Kidney (tissue), 22 donors: Measurements from ENCODE around the gene PARP8. TPM values are rescaled to one million over a fixed set of nuclear protein-coding genes. Genes with fewer than 3 reads are reported as not detected.
"Not testable (repeated sequence)": the region's sequence is repeated elsewhere in the genome, so short reads cannot be mapped to it uniquely, and the experiment has no call there.

Source experiments
- DNase-seq, 5 donors: peaks; one replicate each; pipeline ENCODE4 v3.0.0-alpha.2; 2013 to 2020
- FAIRE-seq: peaks from 2 replicates; lab custom pipeline; 2012; peaks lifted over from hg19 to GRCh38; lab: Jason Lieb, UNC
- H3K27ac ChIP-seq, 2 donors: one replicate each; pipeline ENCODE4 v1.7.0; 2013; ENCODE audit warnings: low read depth in 2 of 2, low read length in 2 of 2, inconsistent platforms in 1 of 2
- H3K27me3 ChIP-seq: one replicate; pipeline ENCODE4 v1.7.1; 2013; ENCODE audit warnings: low read length, inconsistent platforms; ENCODE audit not compliant: control insufficient read depth, insufficient read depth
- H3K36me3 ChIP-seq, 3 donors: one replicate each; pipeline versions ENCODE4 v1.7.0 to v1.7.1; 2013; ENCODE audit warnings: low read length in 3 of 3, control low read depth in 1 of 3, inconsistent platforms in 1 of 3; ENCODE audit not compliant: insufficient read depth in 3 of 3, control insufficient read depth in 2 of 3
- H3K4me1 ChIP-seq, 3 donors: one replicate each; pipeline versions ENCODE4 v1.7.0 to v1.7.1; 2013; ENCODE audit warnings: low read length in 3 of 3, inconsistent platforms in 1 of 3, low read depth in 1 of 3; ENCODE audit not compliant: control insufficient read depth in 2 of 3, insufficient read depth in 2 of 3
- H3K4me3 ChIP-seq, 3 donors: one replicate each; pipeline versions ENCODE4 v1.7.0 to v1.8.1; 2013; ENCODE audit warnings: low read length in 3 of 3, control low read depth in 1 of 3, inconsistent platforms in 1 of 3
- H3K9ac ChIP-seq, 3 donors: one replicate each; pipeline versions ENCODE4 v1.7.0 to v1.7.1; 2013; ENCODE audit warnings: low read length in 3 of 3, control low read depth in 1 of 3, inconsistent platforms in 1 of 3
- H3K9me3 ChIP-seq, 3 donors: one replicate each; pipeline versions ENCODE4 v1.7.0 to v1.7.1; 2013; ENCODE audit warnings: low read length in 3 of 3, control low read depth in 1 of 3, inconsistent platforms in 1 of 3; ENCODE audit not compliant: control insufficient read depth in 2 of 3, insufficient read depth in 1 of 3
- CTCF ChIP-seq: IDR thresholded peaks from 3 replicates; pipeline ENCODE4 v1.5.1; 2012; ENCODE audit warnings: mild to moderate bottlenecking, moderate library complexity, borderline replicate concordance; ENCODE audit not compliant: insufficient read depth; ENCODE audit errors: extremely low read depth
- intact Hi-C: fragments of 100-400 bp; cut with DNase I; formaldehyde crosslinking; loops from one replicate; pipeline ENCODE4 v1.11.1; 2022
- long read RNA-seq, 10 donors: library from polyadenylated mRNA in 1 of 10; unstranded in 1 of 10; transcript quantifications; one replicate each; pipeline ENCODE4 v2.0.0 and lab custom pipeline, GENCODE V29; 2021 to 2026
- polyA plus RNA-seq: library from polyadenylated mRNA; stranded (reverse); fragments of 350-450 nt; fragmentation: Illumina TruSeq; extraction: RNeasy Lipid Tissue Mini Kit (QIAGEN cat#74804); gene quantifications from one replicate; pipeline ENCODE4 v1.2.3, GENCODE V29; 2014; ENCODE audit warnings: low read depth, low replicate concordance; ENCODE audit not compliant: insufficient read depth
- total RNA-seq: library from RNA; stranded (reverse); fragmentation: NEBNext Ultra II Directional; extraction: Animal tissue kit (Norgen Biotek cat#: 25700); gene quantifications from one replicate; pipeline ENCODE4 v1.2.1, GENCODE V29; 2021
- donor health status: control.
- donor health status: control.
- donor health status: control.
- donor health status: control.
- donor health status: control.
- donor health status: DM: yes; HTN: yes; CAD: no.
- donor health status: Normal renal cell carcinoma (clear cell type).

Gene PARP8
- 42.5 TPM for total RNA-seq
- 3.4 TPM for polyA plus RNA-seq
- long read RNA-seq, donor 1, full-length matches to known transcripts: 2 of 2 reads
- long read RNA-seq, donor 1, partial matches to known transcripts: 0 of 2 reads
- long read RNA-seq, donor 1, other reads (novel, unspliced or antisense): 0 of 2 reads
- long read RNA-seq, donor 2: 0 reads
- long read RNA-seq, donor 3, full-length matches to known transcripts: 1 of 1 reads
- long read RNA-seq, donor 3, partial matches to known transcripts: 0 of 1 reads
- long read RNA-seq, donor 3, other reads (novel, unspliced or antisense): 0 of 1 reads
- long read RNA-seq, donor 4: 0 reads
- long read RNA-seq, donor 5: 0 reads
- long read RNA-seq, donor 6, full-length matches to known transcripts: 1 of 1 reads
- long read RNA-seq, donor 6, partial matches to known transcripts: 0 of 1 reads
- long read RNA-seq, donor 6, other reads (novel, unspliced or antisense): 0 of 1 reads
- long read RNA-seq, donor 7, partial matches to known transcripts: 6 of 11 reads
- long read RNA-seq, donor 7, other reads (novel, unspliced or antisense): 5 of 11 reads
- long read RNA-seq, donor 8, full-length matches to known transcripts: 1 of 1 reads
- long read RNA-seq, donor 8, partial matches to known transcripts: 0 of 1 reads
- long read RNA-seq, donor 8, other reads (novel, unspliced or antisense): 0 of 1 reads
- long read RNA-seq, donor 9: 0 reads
- long read RNA-seq, donor 10: 0 reads

DNA sequence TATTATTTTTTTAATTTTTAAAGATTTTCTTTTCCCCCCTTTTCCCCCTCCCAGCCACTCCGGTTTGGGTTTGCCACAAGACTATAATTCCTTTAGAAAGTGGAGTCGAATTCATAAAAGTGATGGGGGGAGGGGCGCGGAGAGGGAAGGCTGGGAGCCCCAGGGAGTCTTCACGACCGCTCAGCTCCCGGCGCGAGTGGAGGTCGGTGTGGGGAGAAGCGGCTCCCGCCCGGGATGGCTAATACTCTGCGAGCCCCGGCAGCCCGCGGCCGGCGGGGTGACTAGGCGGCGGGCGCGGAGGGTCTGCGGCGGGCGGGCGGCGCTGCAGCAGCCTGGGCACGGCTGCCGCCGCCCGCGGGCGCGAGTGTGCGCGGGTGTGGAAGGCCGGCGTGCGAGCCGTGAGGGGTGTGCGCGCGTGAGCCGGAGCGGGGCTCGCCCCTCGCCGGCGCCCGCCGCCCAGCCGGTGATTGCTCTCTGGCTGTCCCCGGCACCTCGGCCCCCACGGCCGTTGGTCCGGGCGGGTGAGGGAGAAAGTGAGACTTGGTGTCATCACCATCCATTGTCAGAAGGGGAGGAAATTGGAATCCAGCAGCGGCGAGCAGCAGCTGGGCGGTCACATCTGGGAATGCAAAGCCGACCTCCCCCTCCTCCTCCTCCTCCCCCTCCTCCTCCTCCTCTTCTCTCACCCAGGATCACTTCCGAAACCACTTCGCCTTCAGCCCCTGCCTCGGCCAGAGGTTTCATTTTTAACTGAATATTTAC is at the start of gene PARP8:
PARP8 (plus strand) TSS at position 377 of the 762 bp plus-strand sequence. CDS start 459 bp downstream, outside the sequence.
- DNase-seq: peak; percentile 78 to 89 (median 80)
- Histone ChIP-seq H3K9ac (peak within 1 kb of the TSS; percentile 49 to 83 (median 61)), H3K36me3 (no peaks in the 10 kb centered on the region), H3K4me1 (no peaks in the 10 kb centered on the region), H3K9me3 (no peaks in the 10 kb centered on the region), H3K27ac (peak within 1 kb of the TSS; percentile 69 to 72), H3K27me3 (no peaks in the 10 kb centered on the region), H3K4me3 (peak within 1 kb of the TSS; percentile 68 to 89 (median 83))
- no peak for TF ChIP-seq CTCF
- no peak for FAIRE-seq
- intact Hi-C loops: no loop called here

- no peak for TF ChIP-seq CTCF
- H3K27ac ChIP-seq: no peak overlapping the region
- no peak overlapping the region for H3K9ac ChIP-seq
- H3K4me3 ChIP-seq: no peak overlapping the region
- no peaks in the 10 kb centered on the region for H3K4me1 ChIP-seq
- no peaks in the 10 kb centered on the region for H3K9me3 ChIP-seq
- no peaks in the 10 kb centered on the region for H3K27me3 ChIP-seq
- no peak for DNase-seq
- H3K36me3 ChIP-seq: no peaks in the 10 kb centered on the region
- no peak for FAIRE-seq
- intact Hi-C loops: no loop called here
Measured at GRCh38 chr5:50623666-50624065, 42.8 kb upstream of the PARP8 start.

DNA sequence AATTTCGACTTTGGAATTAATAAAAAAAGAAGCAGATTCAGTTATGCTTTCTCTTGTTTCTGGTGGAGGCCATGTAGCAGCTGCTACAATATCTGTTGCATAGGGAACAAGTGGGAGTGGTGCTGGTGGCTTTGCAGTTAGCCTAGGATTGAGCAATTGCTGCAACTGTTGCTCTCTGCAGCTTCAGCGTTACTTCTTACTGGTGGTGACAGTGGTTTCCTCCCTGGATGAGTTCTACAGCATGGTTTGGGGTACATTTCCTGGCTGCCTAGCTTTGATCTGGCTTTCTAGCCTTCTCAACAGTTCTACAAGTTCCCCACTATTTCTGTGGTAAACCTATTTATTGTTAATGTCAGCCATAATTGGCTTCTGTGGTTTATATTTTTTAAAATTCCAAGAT is 31.6 kb upstream of the PARP8 start:
- H3K4me3 ChIP-seq, H3K9me3 ChIP-seq, H3K36me3 ChIP-seq, DNase-seq, H3K27ac ChIP-seq, intact Hi-C loops, H3K9ac ChIP-seq, H3K4me1 ChIP-seq, FAIRE-seq, H3K27me3 ChIP-seq: not testable (repeated sequence)

- H3K27ac ChIP-seq: not testable (repeated sequence)
Measured at GRCh38 chr5:50637576-50637975, 28.9 kb upstream of the PARP8 start.

More at GRCh38 chr5:50637576-50637975, 28.9 kb upstream of the PARP8 start:
- H3K36me3 ChIP-seq, H3K4me3 ChIP-seq, H3K4me1 ChIP-seq, intact Hi-C loops, H3K9me3 ChIP-seq, H3K9ac ChIP-seq, DNase-seq, H3K27me3 ChIP-seq, FAIRE-seq: not testable (repeated sequence)
